ENCODE data around the gene JMJD8. TPM values are rescaled to one million over a fixed set of nuclear protein-coding genes. Genes with fewer than 3 reads are reported as not detected.

The JMJD8 gene
- total and polyA plus RNA-seq, 9 of the 15 experiments (the other 6 are each of a cell fraction or from before 2014, with no cell fraction given), result 1.2 to 50.6 (median 29.3) TPM

GRCh38 chr16:666572-666971 lies 17.6 kb downstream of the JMJD8 start:
- CTCF ChIA-PET (ENCODE audit: low intra/inter-chr PET ratio), result no interaction called here
- Histone ChIP-seq H3K4me1 (replicated peaks in 1 of 2; ENCODE audit: control insufficient read depth in 2 of 2, insufficient read depth in 2 of 2, low read length in 2 of 2) (peaks cover 11 to 93% of the 10 kb centered on the region in 2 experiments; a peak in 4 of 5 replicates), H3K9me1 (ENCODE audit: control insufficient read depth, insufficient read depth, low read length) (no peaks in the 10 kb centered on the region), H3K4me3 (no peak overlapping the region), H3K79me2 (ENCODE audit: control insufficient read depth, insufficient read depth, low read length) (peaks cover 25% of the 10 kb centered on the region), H3K4me2 (ENCODE audit: insufficient read depth, low read length) (no peak overlapping the region), H3K27me3 (ENCODE audit: control insufficient read depth in 2 of 2, insufficient read depth in 2 of 2, low read length in 2 of 2) (no peaks in the 10 kb centered on the region), H3K36me3 (ENCODE audit: control insufficient read depth, insufficient read depth, low read length) (peaks cover 27% of the 10 kb centered on the region), H2AFZ (ENCODE audit: low read depth, low read length) (no peak overlapping the region), H3K9me3 (replicated peaks; ENCODE audit: control insufficient read depth, insufficient read depth, low read depth, low read length) (no peaks in the 10 kb centered on the region), H4K20me1 (replicated peaks; ENCODE audit: control insufficient read depth, insufficient read depth, low read length) (no peaks in the 10 kb centered on the region), H3K27ac (ENCODE audit: extremely low read depth, low read depth, low read length) (no peak overlapping the region), H3K9ac (ENCODE audit: insufficient read depth in 1 of 2, low read depth in 2 of 2, low read length in 2 of 2) (peak overlapping the region in 1 of 2 experiments; percentile 98; a peak in 2 of 4 replicates)
- DNase-seq (ENCODE audit: extremely low read depth in 1 of 4, low spot score in 3 of 4) (no peak), FAIRE-seq (no peak), ATAC-seq (no peak)
- 82% methylated on average over 13 of the region's 13 CpGs for WGBS (ENCODE audit: insufficient coverage, low coverage, missing lambda C conversion rate)
- POLR2A ChIA-PET, result interaction anchor here (1.3 kb wide), 1 partner anchor 8 kb away, joined by 4 read pairs; the partner anchor contains the start of gene RHBDL1
- in situ Hi-C loops (cut with MboI) (loop anchor here (5.0 kb wide), 1 partner anchor 89 kb away; no protein-coding TSS in a partner anchor), intact Hi-C loops (cut with micrococcal nuclease) (loop anchor here (5.0 to 10.0 kb wide), 2 partner anchors 89 to 272 kb away; partner anchors contain the start of gene NME4)
- BruUV-seq (replicated peaks), result no TSS peak
- TF ChIP-seq ATF1 (CRISPR knock-in tag; IDR thresholded peaks at IDR 0.05) (no peak), ATF1 (tag; IDR thresholded peaks at IDR 0.05) (no peak), IRF2 (CRISPR knock-in tag; IDR thresholded peaks at IDR 0.05) (peak; percentile 52; the same call in 1 of the 2 replicates)

DNA sequence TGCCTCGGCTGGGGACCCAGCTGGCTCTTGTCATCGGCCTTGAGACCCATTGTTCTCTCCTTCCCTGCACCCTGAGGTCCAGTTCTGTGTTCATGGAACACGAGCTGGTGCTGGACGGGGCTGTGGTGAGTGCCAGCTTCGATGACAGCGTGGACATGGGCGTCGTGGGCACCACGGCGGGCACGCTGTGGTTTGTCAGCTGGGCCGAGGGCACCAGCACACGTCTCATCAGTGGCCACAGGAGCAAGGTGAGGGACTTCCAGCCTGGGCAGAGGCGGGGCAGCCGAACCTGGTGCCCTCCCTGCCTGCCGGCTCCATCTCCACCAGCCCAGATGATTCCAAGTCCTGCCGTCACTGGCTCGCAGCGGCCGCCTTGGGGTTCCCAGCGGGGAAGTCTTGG lies 21.5 kb downstream of the JMJD8 start:
- H2AFZ ChIP-seq (ENCODE audit: low read depth, low read length), result no peak overlapping the region
- no peak for ATAC-seq
- H3K4me2 ChIP-seq (ENCODE audit: insufficient read depth, low read length), result no peak overlapping the region
- no peaks in the 10 kb centered on the region for H3K27me3 ChIP-seq (ENCODE audit: control insufficient read depth in 2 of 2, insufficient read depth in 2 of 2, low read length in 2 of 2)
- intact Hi-C loops (cut with micrococcal nuclease), result loop anchor here (10.0 kb wide), 1 partner anchor 268 kb away; the partner anchor contains the start of gene NME4
- no peak for FAIRE-seq
- ChIA-PET CTCF (ENCODE audit: low intra/inter-chr PET ratio) (no interaction called here), POLR2A (no interaction called here)
- 90% methylated on average over 21 of the region's 21 CpGs for WGBS (ENCODE audit: insufficient coverage, low coverage, missing lambda C conversion rate)
- no peak overlapping the region for H3K4me3 ChIP-seq
- H3K36me3 ChIP-seq (ENCODE audit: control insufficient read depth, insufficient read depth, low read length), result no peaks in the 10 kb centered on the region
- no TSS peak for BruUV-seq (replicated peaks)
- H3K4me1 ChIP-seq (replicated peaks in 1 of 2; ENCODE audit: control insufficient read depth in 2 of 2, insufficient read depth in 2 of 2, low read length in 2 of 2), result peaks cover 5 to 92% of the 10 kb centered on the region in 2 experiments
- H3K9me1 ChIP-seq (ENCODE audit: control insufficient read depth, insufficient read depth, low read length), result no peaks in the 10 kb centered on the region
- no peaks in the 10 kb centered on the region for H4K20me1 ChIP-seq (replicated peaks; ENCODE audit: control insufficient read depth, insufficient read depth, low read length)
- no peaks in the 10 kb centered on the region; the same call in 2 of the 3 replicates for H3K79me2 ChIP-seq (ENCODE audit: control insufficient read depth, insufficient read depth, low read length)
- H3K27ac ChIP-seq (ENCODE audit: extremely low read depth, low read depth, low read length), result no peak overlapping the region
- in situ Hi-C loops (cut with MboI), result no loop called here
- no peaks in the 10 kb centered on the region for H3K9me3 ChIP-seq (replicated peaks; ENCODE audit: control insufficient read depth, insufficient read depth, low read depth, low read length)
- no peak for DNase-seq (ENCODE audit: extremely low read depth in 1 of 4, low spot score in 3 of 4)
- peak overlapping the region in 1 of 2 experiments; percentile 95; a peak in 2 of 4 replicates for H3K9ac ChIP-seq (ENCODE audit: insufficient read depth in 1 of 2, low read depth in 2 of 2, low read length in 2 of 2)
- TF ChIP-seq NFATC3 (IDR thresholded peaks at IDR 0.05) (no peak), ZC3H11A (IDR thresholded peaks at IDR 0.05; ENCODE audit: low read depth, low read length) (no peak), KLF1 (tag; IDR thresholded peaks at IDR 0.05) (no peak), NR2C2 (CRISPR knock-in tag; IDR thresholded peaks at IDR 0.05) (no peak), NR2C2 (tag; IDR thresholded peaks at IDR 0.05) (no peak), TCFL5 (CRISPR knock-in tag; conservative IDR thresholded peaks at IDR 0.05) (no peak), MEF2A (IDR thresholded peaks at IDR 0.05; ENCODE audit: control insufficient read depth, low read depth, low read length) (no peak), CHD1 (IDR thresholded peaks at IDR 0.05; ENCODE audit: low read length) (no peak), ESRRB (CRISPR knock-in tag; IDR thresholded peaks at IDR 0.05; ENCODE audit: borderline replicate concordance) (no peak), ATF6 (CRISPR knock-in tag; IDR thresholded peaks at IDR 0.05) (no peak), RBFOX2 (IDR thresholded peaks at IDR 0.05; ENCODE audit: low read depth, low read length) (no peak), SMARCA4 (IDR thresholded peaks at IDR 0.05) (no peak), NELFE (IDR thresholded peaks at IDR 0.05; ENCODE audit: insufficient read depth, insufficient read length) (no peak), NCOR1 (IDR thresholded peaks at IDR 0.05) (no peak), ZNF431 (CRISPR knock-in tag; IDR thresholded peaks at IDR 0.05) (no peak)

Data from K562 (cell line).